Keratinocyte (primary cell): Measurements from ENCODE around the gene DGKI. TPM values are rescaled to one million over a fixed set of nuclear protein-coding genes. Genes with fewer than 3 reads are reported as not detected.

Source experiments
- DNase-seq: peaks from one replicate; pipeline ENCODE4 v3.0.0-alpha.2; 2011; ENCODE audit warnings: low read depth, missing footprints, low spot score
- FAIRE-seq: peaks from 2 replicates; lab custom pipeline; 2011; peaks lifted over from hg19 to GRCh38; lab: Jason Lieb, UNC
- H2AFZ ChIP-seq: 2 replicates; pipeline ENCODE4 v1.6.0; 2012; ENCODE audit warnings: low read length, control low read depth, inconsistent platforms; ENCODE audit not compliant: control insufficient read depth
- H3K27ac ChIP-seq: 2 replicates; pipeline ENCODE4 v1.5.1; 2011; ENCODE audit warnings: low read length; ENCODE audit not compliant: control insufficient read depth, insufficient read depth
- H3K27me3 ChIP-seq: 3 replicates; pipeline ENCODE4 v1.6.0; 2011; ENCODE audit warnings: low read length; ENCODE audit not compliant: control insufficient read depth, insufficient read depth; ENCODE audit errors: extremely low read depth
- H3K36me3 ChIP-seq, 2 experiments: 2 replicates in 1 of 2; 3 replicates in 1 of 2; pipeline ENCODE4 v1.5.1; 2011; ENCODE audit warnings: low read length in 2 of 2, mild to moderate bottlenecking in 1 of 2; ENCODE audit not compliant: control insufficient read depth in 2 of 2, insufficient read depth in 2 of 2; ENCODE audit errors: extremely low read depth in 1 of 2
- H3K4me1 ChIP-seq: 3 replicates; pipeline ENCODE4 v1.5.1; 2011; ENCODE audit warnings: low read length; ENCODE audit not compliant: control insufficient read depth, insufficient read depth; ENCODE audit errors: extremely low read depth
- H3K4me2 ChIP-seq: 3 replicates; pipeline ENCODE4 v1.6.0; 2011; ENCODE audit warnings: low read depth, low read length; ENCODE audit not compliant: control insufficient read depth, insufficient read depth; ENCODE audit errors: extremely low read depth
- H3K4me3 ChIP-seq, 3 experiments: fragments of 200-600 bp in 1 of 3; sonication (generic) in 1 of 3; 2 replicates in 2 of 3; 3 replicates in 1 of 3; pipeline ENCODE4 v1.5.1; 2011 to 2016; ENCODE audit warnings: low read length in 3 of 3, mild to moderate bottlenecking in 3 of 3, control low read depth in 2 of 3, inconsistent platforms in 1 of 3, low read depth in 1 of 3, mixed read lengths in 1 of 3, mixed run types in 1 of 3, moderate library complexity in 1 of 3; ENCODE audit not compliant: control insufficient read depth in 2 of 3, insufficient read depth in 2 of 3; ENCODE audit errors: extremely low read depth in 1 of 3
- H3K79me2 ChIP-seq: 2 replicates; pipeline ENCODE4 v1.6.0; 2012; ENCODE audit warnings: low read length; ENCODE audit not compliant: control insufficient read depth, insufficient read depth
- H3K9ac ChIP-seq: 3 replicates; pipeline ENCODE4 v1.6.0; 2011; ENCODE audit warnings: low read length; ENCODE audit not compliant: control insufficient read depth, insufficient read depth; ENCODE audit errors: extremely low read depth
- H3K9me1 ChIP-seq: 3 replicates; pipeline ENCODE4 v1.6.0; 2011; ENCODE audit warnings: low read length; ENCODE audit not compliant: control insufficient read depth, insufficient read depth; ENCODE audit errors: extremely low read depth
- H3K9me3 ChIP-seq: 2 replicates; pipeline ENCODE4 v1.5.1; 2012; ENCODE audit warnings: low read depth, low read length; ENCODE audit not compliant: control insufficient read depth
- H4K20me1 ChIP-seq: 3 replicates; pipeline ENCODE4 v1.6.0; 2011; ENCODE audit warnings: low read length; ENCODE audit not compliant: control insufficient read depth, insufficient read depth; ENCODE audit errors: extremely low read depth
- CTCF ChIP-seq, 3 experiments: IDR thresholded peaks in 1 of 3; conservative IDR thresholded peaks in 1 of 3; optimal IDR thresholded peaks in 1 of 3; 2 replicates in 2 of 3; 3 replicates in 1 of 3; pipeline versions ENCODE3 to v1.5.1; 2011; ENCODE audit warnings: low read length in 3 of 3, mild to moderate bottlenecking in 3 of 3, moderate library complexity in 2 of 3, control low read depth in 1 of 3, inconsistent platforms in 1 of 3; ENCODE audit not compliant: insufficient read depth in 2 of 3; ENCODE audit errors: extremely low read depth in 1 of 3
- EZH2 ChIP-seq: IDR thresholded peaks from one replicate; pipeline ENCODE4 v1.6.1; 2012; ENCODE audit warnings: inconsistent platforms, mild to moderate bottlenecking, low read length, moderate library complexity
- dilution Hi-C: fragments of 300-500 bp; cut with MboI; formaldehyde crosslinking; loops from one replicate; pipeline ENCODE4 v1.7.0; 2020; ENCODE audit warnings: low sequenced_read_pairs; ENCODE audit not compliant: extremely low pct_ligation_motif_present
- polyA plus RNA-seq, 5 experiments: library from polyadenylated mRNA; depleted of rRNA in 3 of 5; stranded (reverse) in 3 of 5; stranded (forward) in 1 of 5; unstranded in 1 of 5; fragments of >200 nt; gene quantifications; 1 replicate in 1 of 5; 2 replicates in 3 of 5; 3 replicates in 1 of 5; pipeline versions ENCODE4 v1.2.1 to v1.2.3, GENCODE V29; 2011 to 2012; ENCODE audit warnings: missing spikeins in 2 of 5, low read depth in 1 of 5, low replicate concordance in 1 of 5

DGKI gene
- polyA plus RNA-seq, 1 donor (not counting 4 experiments of a cell fraction or from before 2014, with no cell fraction given), result 0.14 TPM

GRCh38 chr7:137727413-137727812 is 119.4 kb downstream of the DGKI start:
- FAIRE-seq, result no peak
- Histone ChIP-seq H4K20me1 (no peaks in the 10 kb centered on the region), H2AFZ (no peak overlapping the region), H3K27ac (no peak overlapping the region), H3K79me2 (no peaks in the 10 kb centered on the region), H3K4me1 (no peaks in the 10 kb centered on the region), H3K27me3 (no peaks in the 10 kb centered on the region), H3K9me1 (no peaks in the 10 kb centered on the region), H3K4me2 (no peak overlapping the region), H3K36me3 (no peaks in the 10 kb centered on the region), H3K9ac (no peak overlapping the region), H3K4me3 (no peak overlapping the region), H3K9me3 (no peaks in the 10 kb centered on the region)
- DNase-seq, result no peak
- dilution Hi-C loops, result no loop called here
- TF ChIP-seq CTCF (optimal IDR thresholded peaks at IDR 0.05 in 1 of 3, IDR thresholded peaks at IDR 0.05 in 1 of 3, conservative IDR thresholded peaks at IDR 0.05 in 1 of 3; ENCODE audit: extremely low read depth in 1 of 3, insufficient read depth in 2 of 3, low read length in 3 of 3), result no peak
- no peak for TF ChIP-seq EZH2

GRCh38 chr7:137718355-137718754 is 128.4 kb downstream of the DGKI start:
- no peak for DNase-seq
- TF ChIP-seq EZH2 (no peak), CTCF (optimal IDR thresholded peaks at IDR 0.05 in 1 of 3, IDR thresholded peaks at IDR 0.05 in 1 of 3, conservative IDR thresholded peaks at IDR 0.05 in 1 of 3; ENCODE audit: extremely low read depth in 1 of 3, insufficient read depth in 2 of 3, low read length in 3 of 3) (no peak)
- dilution Hi-C loops, result no loop called here
- no peaks in the 10 kb centered on the region for H3K4me1 ChIP-seq
- H3K9me1 ChIP-seq, result no peaks in the 10 kb centered on the region
- no peak overlapping the region for H3K4me2 ChIP-seq
- H3K9me3 ChIP-seq, result no peaks in the 10 kb centered on the region
- H3K9ac ChIP-seq, result no peak overlapping the region
- H3K36me3 ChIP-seq, result no peaks in the 10 kb centered on the region
- no peak overlapping the region for H2AFZ ChIP-seq
- no peaks in the 10 kb centered on the region for H3K79me2 ChIP-seq
- H3K27me3 ChIP-seq, result no peaks in the 10 kb centered on the region
- no peak for FAIRE-seq
- H3K27ac ChIP-seq, result no peak overlapping the region
- no peaks in the 10 kb centered on the region for H4K20me1 ChIP-seq
- H3K4me3 ChIP-seq, result no peak overlapping the region
